GM12891 (cell line): ENCODE results near the gene PRXL2B.
A peak's percentile ranks its signal among the peaks of the same experiment; 100 is the strongest.
"Not testable (repeated sequence)": the region's sequence is repeated elsewhere in the genome, so short reads cannot be mapped to it uniquely, and the experiment has no call there.

Experiments
- DNase-seq: peaks from one replicate; pipeline ENCODE4 v3.0.0; 2011; ENCODE audit warnings: low spot score; ENCODE audit not compliant: insufficient read length
- FAIRE-seq: peaks from 2 replicates; lab custom pipeline; 2011; peaks lifted over from hg19 to GRCh38; lab: Jason Lieb, UNC
- PAX5 ChIP-seq: IDR thresholded peaks from 2 replicates; pipeline ENCODE4 v1.6.1; 2011; ENCODE audit warnings: low read length, moderate library complexity, mild to moderate bottlenecking; ENCODE audit not compliant: insufficient read depth, severe bottlenecking
- POLR2A ChIP-seq: IDR thresholded peaks from 2 replicates; pipeline ENCODE4 v1.6.1; 2011; ENCODE audit warnings: low read depth, low read length, control low read depth
- POLR2AphosphoS5 ChIP-seq: IDR thresholded peaks from 2 replicates; pipeline ENCODE4 v1.6.1; 2011; ENCODE audit warnings: low read depth, low read length, control low read depth
- POU2F2 ChIP-seq: IDR thresholded peaks from 2 replicates; pipeline ENCODE4 v1.6.1; 2011; ENCODE audit warnings: low read depth, mild to moderate bottlenecking, control low read depth, low read length, moderate library complexity
- SPI1 ChIP-seq: IDR thresholded peaks from 2 replicates; pipeline ENCODE4 v1.6.1; 2011; ENCODE audit warnings: low read depth, low read length, control low read depth
- TAF1 ChIP-seq: IDR thresholded peaks from 2 replicates; pipeline ENCODE4 v1.6.1; 2011; ENCODE audit warnings: low read depth, low read length, control low read depth

PRXL2B gene

GRCh38 chr1:2564815-2565374, 21.7 kb upstream of the PRXL2B start:
- no peak for TF ChIP-seq PAX5
- no peak for TF ChIP-seq POU2F2
- TF ChIP-seq TAF1 = no peak
- no peak for DNase-seq
- FAIRE-seq = no peak

DNA sequence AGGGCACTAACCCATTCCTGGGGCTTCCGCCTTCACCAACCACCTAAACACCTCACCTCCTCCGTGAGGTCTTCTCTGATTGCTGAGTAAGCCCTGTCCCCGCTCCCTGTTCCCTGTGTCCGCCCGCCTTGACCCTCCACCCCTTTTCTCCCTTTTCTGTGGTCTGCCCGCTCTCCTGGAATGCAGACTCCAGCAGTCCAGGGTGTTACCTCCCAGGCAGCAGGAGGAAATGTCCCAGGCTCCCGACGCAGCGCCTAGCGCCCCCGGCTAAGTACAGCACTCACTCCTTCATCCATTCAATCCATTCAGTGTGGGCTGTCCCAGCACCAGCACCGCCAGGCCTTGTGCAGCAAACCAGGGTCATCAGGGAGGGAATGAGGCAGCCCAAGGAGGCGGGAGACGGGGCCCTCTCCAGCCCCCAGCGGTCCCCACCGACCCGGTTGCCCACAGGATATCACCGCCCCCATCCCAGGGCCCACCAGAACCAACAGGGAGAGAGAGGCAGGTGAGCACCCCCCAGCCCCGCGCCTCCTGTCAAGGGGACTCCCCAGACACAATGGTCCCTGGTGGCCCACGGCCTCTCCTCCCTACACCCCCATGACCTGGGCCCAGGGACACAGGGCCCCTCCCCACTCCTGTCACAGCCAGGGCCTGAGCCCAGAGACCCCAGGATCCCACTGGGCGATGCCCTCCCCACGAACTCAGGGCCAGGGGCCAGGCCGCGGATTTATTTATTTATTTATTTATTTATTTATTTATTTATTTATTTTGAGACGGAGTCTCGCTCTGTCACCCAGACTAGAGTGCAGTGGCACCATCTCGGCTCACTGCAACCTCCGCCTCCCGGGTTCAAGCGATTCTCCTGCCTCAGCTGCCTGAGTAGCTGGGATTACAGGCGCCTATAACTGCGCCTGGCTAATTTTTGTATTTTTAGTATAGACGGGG, 20.2 kb upstream of the PRXL2B start:
- FAIRE-seq (no peak), DNase-seq (no peak)

GRCh38 chr1:2567083-2567679, 19.4 kb upstream of the PRXL2B start:
- DNase-seq (no peak), FAIRE-seq (no peak)
- TF ChIP-seq POU2F2 = no peak
- no peak for TF ChIP-seq POLR2A
- TF ChIP-seq PAX5 = no peak
- no peak for TF ChIP-seq TAF1
- TF ChIP-seq SPI1 = no peak
- TF ChIP-seq POLR2AphosphoS5 = no peak

More for the DNA sequence above, 20.2 kb upstream of the PRXL2B start:
- TF ChIP-seq POLR2A (no peak), POLR2AphosphoS5 (no peak), SPI1 (no peak), TAF1 (no peak), PAX5 (no peak), POU2F2 (no peak)

DNA sequence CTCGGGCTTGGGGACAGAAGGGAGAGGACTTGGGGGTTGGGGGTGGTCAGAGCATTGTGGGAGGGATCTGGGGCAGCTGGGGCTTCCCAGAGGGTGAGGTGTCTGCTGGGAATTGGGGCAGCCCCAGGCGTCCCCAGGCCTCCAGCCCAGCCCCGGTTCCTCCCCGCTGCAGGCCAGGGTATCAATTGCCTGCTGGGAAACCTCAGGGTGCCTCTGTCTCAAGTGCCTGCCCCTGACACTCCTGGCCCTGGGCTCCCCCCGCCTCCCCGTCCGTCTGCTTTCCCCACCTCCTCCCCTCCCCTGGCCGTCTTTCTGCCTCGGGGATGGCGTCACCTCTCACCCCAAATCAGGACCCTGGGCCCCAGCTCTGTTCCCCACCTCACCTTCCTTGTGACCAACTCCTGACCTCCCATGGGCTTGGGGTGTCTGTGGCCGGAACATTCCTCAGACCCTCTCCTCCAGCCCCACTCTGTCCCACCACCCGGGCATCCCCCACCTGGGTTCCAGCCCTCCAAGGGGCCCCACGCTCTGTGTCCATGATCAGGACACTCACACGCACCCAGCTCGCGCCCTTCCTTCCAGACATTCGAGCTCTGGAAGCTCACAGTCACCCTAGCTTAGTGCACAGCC, 18.3 kb upstream of the PRXL2B start:
- DNase-seq = not testable (repeated sequence)
- peak; percentile 81 for FAIRE-seq

GRCh38 chr1:2569060-2569459, 17.5 kb upstream of the PRXL2B start:
- TF ChIP-seq POLR2AphosphoS5 = no peak
- no peak for TF ChIP-seq PAX5
- no peak for TF ChIP-seq POLR2A
- DNase-seq (no peak), FAIRE-seq (no peak)

DNA sequence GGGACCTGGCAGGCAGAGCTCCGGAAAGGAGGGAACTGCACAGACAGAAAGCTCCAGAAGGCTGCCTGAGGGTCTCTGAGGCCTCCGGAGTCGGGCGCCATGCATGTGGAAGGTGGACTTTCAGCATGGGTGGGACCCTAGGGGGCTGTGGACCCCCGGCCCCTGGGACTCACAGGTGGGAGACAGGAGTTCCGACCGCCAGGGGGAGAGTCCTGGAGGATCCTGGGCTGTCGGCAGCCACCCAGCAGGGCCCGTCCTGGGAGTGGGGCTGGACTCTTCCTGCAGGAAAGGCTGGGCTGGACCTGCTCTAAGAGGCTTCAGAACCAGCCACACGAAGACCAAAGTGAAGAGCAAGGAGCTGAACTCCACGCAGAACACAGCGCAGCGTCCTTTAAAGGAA, 16.9 kb upstream of the PRXL2B start:
- FAIRE-seq, DNase-seq: not testable (repeated sequence)

GRCh38 chr1:2570332-2570731, 16.2 kb upstream of the PRXL2B start:
- TF ChIP-seq POLR2A = no peak
- TF ChIP-seq PAX5 = no peak
- TF ChIP-seq POLR2AphosphoS5 = no peak
- no peak for TF ChIP-seq SPI1
- TF ChIP-seq POU2F2 = no peak
- TF ChIP-seq TAF1 = no peak
- DNase-seq (no peak), FAIRE-seq (no peak)

DNA sequence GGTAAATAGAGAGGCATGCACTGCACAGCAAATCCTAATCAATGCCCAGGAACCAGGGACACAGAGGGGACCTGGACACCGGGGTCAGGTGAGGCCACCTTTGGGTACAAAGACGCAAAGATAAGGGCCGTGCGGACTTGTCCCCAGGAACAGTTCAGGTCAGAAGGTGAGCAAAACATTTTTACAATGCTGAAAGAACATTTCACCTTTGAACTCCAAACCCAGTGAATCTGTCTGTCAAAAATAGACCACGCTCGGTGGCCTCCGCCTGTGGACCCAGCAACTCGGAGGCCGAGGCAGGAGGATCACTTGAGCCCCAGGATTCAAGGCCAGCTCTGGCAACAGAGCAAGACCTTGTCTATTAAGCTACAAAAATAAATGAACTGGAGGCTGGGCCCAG, 15.2 kb upstream of the PRXL2B start:
- no peak for DNase-seq
- FAIRE-seq = no peak
- TF ChIP-seq SPI1 (no peak), PAX5 (no peak), POLR2A (no peak), POU2F2 (no peak), POLR2AphosphoS5 (no peak), TAF1 (no peak)

GRCh38 chr1:2573250-2573920, 13.2 kb upstream of the PRXL2B start:
- FAIRE-seq = no peak
- no peak for TF ChIP-seq POU2F2
- peak; percentile 39 for TF ChIP-seq SPI1
- no peak for DNase-seq
